Activated naive CD4-positive, alpha-beta T cell treated with Interleukin-2 at 50 U/mL for 16 hours (primary cell): ENCODE data around the gene RFX4.

ENCODE experiments used
- DNase-seq: peaks from one replicate; pipeline ENCODE4 v3.0.0-alpha.2; 2020

Gene RFX4

DNA sequence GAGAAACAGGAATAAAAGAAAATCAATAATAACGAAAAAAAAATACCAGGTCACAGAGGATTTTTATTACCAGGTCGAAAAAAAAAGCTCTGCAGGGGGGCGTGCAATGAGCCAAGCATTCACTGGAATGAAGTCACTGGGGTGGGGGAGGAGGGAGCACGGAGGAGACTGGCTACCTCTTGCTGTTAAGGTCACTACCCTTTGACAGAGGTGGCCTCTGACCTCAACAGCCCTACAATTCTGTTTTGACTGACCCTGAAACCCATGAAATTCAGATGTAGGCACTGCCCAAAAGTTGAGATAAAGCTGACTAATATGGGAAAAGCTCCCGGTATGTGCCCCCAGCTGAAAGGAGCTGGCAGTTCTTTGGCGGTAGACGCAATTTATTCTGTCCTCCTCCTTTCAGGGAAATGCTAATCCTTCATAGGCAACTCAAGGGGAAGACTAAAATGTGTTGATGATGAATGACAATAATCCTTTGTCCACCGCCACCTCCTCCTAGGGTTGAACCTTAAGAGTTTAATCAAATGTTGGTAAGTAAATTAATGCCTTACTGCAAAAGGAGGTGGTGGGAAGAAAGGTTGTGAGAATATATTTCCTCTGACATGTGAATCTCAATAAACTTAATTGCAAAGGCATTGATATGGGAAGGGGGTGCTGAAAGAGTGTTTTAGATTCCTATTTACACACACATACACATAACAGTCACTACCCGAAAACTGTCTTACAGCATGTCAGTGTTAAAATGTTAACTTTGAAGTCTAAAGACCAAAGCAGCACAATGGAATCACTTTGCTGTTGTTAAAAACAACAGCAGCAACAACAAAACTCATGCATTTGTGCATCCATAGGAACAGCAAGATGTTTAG, 185.4 kb downstream of the RFX4 start:
- no peak for DNase-seq

DNA sequence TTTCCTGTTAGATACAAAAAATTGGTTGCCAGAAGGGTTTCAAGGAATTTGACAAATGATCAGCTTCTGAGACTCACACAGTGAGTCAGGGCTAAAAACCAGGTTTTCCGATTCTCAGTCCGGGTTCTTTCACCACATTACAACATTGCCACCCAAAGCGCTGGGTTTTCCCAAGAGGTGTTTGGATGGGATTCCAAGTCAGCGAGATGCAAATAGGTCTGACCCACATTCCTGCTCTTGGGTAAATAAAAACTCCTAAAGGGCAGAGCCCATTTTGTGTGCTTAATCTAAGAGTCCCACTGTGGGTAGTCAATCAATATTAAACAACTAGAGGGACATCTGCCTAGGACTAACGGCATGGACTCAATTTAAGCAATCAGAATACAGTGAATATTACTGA, 186.3 kb downstream of the RFX4 start:
- DNase-seq = no peak

DNA sequence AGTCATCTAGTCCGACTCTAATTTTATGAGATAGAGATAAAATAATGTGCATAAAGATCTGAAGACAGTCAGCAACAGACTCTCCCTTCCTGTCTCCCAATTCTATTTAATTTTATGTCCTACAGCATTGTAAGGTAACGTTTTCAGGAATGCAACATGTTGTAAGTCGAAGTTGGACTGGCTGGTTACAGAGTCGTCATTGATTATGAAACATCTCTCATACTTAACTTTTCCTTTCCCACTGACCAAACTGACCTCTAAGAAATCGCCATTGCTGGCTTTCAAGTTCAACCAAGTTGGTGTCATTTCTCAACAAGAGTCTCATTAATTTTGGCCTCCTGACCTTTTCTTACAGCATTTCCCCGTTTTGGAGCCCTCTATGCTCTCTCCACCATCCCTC, 186.7 kb downstream of the RFX4 start:
- no peak for DNase-seq

DNA sequence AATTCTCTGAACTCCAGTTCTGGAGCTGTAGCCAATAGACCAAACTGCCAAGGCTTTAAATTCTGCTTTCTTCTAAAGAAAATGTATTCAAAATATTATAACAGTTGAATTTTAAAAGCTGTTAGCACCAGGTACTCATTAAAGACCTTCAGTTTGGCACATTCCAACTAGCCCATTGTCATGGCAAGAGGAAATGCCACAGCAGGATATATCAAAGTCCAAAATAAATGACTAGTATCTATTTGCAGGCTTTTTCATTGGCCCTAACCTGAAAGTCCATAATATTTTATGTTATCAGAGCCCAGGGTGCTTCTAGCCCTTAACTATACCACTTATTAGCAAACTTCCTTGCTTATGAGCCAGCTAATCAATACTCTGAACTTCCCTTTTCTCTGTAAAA, 188.6 kb downstream of the RFX4 start:
- DNase-seq = no peak

DNA sequence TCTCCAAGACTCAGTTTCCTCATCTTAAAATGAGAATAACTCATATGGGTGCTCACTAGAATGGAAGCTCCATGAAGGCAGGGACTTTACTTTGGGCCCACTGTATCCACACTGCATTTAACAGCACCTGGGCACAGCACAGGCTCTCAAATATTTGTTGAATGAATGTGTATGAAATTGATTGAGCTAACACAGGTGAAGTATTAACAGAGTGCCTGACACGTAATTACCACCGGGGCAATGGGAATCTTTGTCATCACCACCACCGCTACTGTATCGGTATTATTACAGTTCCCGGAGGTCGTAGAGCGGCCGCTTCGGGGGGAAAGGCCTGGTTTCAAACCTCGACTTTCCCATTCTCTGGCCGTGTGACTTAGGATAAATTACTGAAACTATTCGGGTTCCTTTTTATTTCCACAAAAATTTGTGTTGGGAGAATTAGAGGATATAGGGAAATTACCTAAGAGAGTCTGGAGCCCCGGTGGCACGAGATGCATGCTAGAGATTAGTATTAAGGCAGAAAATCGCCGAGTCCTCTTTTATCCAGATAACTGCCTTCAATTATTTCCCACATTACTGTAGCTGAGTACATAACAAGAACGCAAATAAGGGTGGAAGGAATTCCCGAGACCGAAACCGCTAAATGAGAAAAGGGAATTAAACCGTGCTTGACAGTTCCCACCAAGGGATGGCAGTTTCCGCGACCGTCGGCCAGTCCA, 190.6 kb downstream of the RFX4 start:
- DNase-seq = no peak

DNA sequence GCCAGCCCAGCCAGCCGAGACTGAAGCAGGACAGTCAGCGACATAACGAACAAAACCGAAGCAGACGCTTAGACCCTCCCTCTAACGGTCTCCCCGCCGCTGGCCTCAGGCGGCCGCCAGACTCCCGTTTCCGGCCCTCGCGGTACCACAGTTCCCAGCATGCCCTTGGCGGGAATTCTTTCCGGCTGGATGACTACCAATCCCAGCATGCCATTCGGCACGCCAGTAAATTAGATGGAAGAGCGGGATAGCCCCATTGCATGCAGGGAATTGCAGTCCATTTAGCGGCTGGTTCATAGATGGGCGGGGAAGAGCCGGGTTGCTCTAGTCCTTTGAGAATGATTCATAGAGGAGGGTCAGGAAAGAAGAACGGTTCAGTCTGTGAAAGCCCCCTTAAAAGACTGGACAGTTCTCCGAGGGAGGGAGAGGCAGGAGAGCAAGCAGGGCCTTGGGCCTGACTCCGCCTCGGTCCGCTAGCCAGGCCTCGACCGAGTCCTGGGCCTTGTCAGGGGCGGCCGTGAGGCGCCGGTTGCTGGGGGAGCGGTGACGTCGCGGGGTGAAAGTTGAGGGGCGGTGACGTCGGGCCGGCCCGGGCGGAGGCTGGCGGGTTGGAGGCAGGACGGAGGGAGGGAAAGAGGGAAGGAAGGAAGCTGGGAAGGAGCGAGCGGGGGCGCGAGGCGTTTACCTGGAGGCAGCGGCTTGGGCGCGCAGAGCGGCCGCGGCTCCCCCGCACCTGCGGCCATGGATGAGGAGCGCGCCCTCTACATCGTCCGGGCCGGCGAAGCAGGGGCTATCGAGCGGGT, 191.4 kb downstream of the RFX4 start, which contains the start of gene RIC8B:
Gene RIC8B, plus strand, starts transcription at position 678 of the 803 bp plus-strand sequence. Its CDS starts 64 bp downstream, at position 742.
- DNase-seq = peak; percentile 82

DNA sequence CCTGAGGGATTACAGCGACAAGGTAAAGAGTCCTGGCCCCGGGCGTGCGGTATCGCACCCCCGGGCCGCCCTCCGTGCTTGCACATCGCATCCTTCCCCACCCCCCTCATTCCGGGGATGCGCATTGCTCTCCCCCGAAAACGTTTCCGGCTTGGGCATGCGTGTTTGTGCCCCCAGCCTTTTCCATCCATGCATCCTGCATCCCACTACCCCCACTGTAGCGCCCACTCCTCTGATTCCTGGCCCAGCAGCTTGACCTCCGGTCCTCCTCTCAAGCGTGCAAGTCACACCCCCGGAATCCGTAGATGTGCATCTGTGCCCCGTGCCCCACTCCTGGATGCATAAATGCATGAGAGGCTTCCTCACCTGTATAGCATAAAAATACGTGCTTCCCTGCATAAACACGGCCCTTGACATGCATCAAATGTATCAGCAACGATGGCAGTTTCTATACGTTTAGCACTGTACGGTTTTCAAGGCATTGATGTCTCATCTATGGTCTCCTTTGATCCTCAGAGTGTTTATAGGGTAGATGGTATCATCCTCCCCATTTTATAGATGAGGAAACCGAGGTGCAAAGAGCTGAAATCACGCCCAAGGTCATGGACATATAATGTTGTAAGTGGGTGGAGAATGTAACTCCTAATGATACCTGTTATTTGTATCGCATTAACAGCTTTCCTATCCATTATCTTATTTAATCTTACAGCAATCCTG, 192.2 kb downstream of the RFX4 start:
- DNase-seq = peak; percentile 13

DNA sequence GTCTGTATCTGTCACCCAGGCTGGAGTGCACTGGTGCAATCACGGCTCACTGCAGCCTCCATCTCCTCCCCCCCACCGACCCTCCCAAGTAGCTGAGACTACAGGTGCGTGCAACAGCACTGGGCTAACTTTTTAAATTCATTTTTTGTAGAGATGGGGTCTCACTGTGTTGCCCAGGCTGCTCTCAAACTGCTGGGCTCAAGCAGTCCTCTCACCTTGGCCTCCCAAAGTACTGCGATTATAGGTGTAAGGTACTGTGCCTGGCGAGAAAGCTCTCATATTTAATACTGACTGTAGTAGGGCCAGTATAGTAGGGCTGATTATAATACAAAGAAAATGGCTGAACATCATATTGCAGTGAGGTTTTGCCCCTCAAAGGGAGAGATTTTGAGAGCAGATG, 194.1 kb downstream of the RFX4 start:
- DNase-seq = no peak

DNA sequence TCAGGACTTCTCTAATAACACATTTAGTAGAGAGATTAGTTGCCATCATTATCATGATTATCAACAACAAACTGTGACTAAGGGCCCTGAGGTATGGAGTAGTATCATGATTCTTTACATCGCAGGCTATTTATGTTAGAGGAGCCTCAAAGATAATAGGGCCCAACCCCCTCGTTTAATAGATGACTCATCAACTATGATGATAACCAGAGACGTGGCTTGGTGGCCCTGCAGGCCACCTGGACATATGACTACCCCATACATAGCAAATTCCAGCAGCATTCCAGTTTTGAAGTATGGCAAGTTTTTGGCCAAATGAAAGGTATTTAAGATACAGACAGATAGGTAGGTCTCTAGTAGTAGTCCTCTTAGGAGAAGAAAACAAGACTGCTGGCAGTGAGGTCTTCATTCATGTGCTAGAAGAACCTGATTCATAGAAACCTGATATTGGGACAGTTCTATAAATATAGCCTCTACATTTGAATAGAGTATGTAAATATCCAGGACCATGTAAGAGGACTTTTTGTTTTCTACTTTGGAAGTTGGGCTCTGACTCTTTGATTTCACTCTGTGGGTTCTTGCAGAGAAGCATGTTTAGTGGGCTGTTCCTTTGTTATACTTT, 197.3 kb downstream of the RFX4 start:
- DNase-seq = no peak

DNA sequence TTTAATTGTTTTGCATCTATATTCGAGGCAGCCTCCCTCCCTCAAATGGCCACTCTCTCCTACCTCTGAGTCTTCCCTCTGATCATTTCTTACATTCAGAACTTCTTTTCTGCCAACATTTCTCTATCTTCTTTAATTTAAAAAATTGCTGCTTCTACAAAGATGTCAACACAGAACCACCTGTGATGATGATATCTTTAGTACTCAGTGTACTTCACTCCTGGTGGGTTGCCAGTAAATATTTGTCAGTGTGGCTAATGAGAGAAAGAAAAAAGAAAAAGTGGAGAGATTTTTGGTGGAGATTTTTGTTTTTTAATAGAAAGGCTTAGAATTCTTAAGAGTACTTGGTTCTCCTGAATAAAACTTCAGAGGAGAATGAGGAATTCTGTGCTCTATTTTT, 199.8 kb downstream of the RFX4 start:
- DNase-seq = no peak

DNA sequence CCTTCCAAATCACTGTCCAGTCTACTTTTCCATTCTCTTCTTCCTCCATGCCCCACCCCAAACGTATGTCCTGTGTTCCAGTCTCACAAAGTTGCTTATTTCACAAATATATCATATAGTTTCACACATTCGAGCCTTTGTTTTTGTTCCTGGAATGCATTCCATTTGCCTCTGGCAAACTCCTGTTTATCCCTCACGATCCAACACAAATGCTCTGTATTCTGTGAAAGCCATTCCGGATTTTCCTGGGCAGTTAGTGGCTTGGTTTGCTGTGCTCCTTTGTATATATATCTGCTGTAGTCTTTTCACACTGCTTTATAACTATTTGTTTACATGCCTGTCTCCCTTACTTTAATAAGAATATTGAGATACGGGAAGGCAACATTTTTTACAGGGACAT, 200.7 kb downstream of the RFX4 start:
- no peak for DNase-seq

DNA sequence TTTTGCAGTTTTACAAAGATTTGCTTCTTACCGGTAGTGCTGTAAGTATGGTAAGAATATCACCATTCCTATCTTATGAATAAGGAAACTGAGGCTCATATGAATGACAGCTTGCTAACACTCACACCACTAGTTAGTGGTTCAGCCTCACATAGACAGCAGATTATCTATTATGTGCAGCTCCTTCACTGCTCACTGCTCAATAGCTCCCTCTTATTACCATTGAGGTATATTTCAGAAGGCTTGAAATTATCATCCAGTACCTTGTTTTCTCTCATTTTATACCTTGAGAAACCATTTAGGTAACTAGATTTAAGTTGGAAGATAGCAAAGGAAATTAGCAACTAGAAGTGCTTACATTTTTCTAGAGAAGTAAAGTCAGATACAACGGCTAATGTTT, 207.2 kb downstream of the RFX4 start:
- DNase-seq = no peak

DNA sequence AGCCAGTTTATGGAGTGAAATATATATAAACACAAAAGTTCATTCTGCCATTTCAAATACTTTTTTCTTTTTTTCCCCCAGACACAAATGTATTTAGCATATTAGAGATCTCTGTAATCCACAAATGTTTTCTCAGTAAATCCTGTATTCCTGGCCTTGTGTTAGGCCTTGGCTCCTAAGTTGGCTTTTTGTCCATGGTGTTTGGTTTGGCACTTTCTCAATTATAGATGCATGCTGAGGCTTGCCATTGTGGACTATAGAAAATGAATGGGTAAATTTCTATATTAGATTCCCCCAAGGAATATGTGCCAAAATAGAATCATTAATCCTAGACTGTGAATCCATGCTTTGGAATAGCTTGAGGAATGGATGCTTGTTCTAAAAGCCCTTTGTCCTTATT, 208.7 kb downstream of the RFX4 start:
- DNase-seq = no peak

DNA sequence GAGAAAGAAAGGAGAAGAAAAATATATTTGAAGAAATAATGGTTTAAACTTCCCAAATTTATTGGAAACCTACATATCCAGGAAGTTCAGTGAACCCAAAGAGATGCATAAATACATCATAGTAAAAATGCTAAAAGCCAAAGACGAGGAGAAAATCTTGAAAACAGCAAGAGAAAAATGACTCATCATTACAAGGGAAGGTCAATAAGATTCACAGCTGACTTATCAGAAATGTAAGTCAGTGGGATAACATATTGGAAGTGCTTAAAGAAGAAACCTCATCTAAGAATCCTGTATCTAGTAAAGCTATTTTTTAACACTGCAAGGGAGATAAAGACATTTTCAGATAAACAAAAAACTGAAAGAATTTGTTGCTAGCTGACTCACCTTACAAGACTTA, 211.6 kb downstream of the RFX4 start:
- no peak for DNase-seq

DNA sequence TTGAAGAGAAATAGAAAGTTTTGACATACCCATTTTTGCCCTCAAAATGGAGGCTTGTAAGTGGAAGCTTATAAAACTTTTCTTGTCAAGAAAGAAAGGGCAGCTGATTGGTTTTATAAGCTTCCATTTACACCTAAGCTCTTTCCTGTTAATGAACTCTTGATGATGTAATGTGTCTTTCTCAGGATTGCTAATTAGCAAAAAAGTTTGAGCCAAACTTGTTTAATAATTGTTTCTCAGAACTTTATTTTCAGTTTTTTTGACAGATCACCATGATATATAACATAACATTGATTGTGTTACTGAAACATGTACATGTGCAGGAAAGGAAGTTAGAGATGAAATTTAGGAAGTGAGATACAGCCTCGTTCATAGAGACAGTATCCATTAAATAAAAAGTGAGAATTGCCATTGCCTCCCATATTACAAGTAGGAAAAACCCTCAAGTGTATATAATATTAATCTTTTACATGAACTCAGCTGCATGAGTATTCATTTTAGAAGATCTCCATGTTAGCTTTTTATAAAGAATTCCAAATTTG, 218.4 kb downstream of the RFX4 start:
- no peak for DNase-seq

DNA sequence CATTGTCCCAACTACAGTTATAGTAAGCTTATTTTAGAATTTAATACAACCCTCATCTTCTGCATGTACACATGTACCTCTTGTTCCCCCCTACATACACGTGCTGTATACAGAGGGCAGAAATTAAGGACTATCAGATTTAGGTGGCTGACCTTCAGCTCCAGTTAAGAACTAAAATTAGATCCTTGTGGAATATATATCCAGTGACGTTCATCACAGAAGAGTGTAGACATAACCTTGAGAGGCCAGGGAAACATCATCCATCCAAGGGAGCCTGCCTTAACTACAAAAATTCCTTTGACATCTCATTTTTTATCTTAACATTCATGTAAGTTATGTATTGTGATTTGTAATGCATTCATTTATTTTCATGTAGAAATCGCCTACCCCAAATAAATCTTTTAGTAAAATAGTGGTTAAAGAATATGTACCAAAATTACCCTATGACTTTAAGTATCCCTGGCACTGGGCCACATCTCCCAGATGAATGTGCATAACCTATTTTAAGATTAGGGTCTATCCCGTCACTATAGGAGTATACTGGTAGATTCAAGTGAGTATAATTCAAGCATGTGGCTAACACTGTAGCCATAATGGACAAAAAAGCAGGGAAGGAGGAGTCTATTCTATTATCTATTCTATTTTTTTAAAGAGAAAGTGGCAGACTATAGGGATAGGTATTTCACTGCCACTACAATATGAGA, 219.2 kb downstream of the RFX4 start:
- DNase-seq = no peak

DNA sequence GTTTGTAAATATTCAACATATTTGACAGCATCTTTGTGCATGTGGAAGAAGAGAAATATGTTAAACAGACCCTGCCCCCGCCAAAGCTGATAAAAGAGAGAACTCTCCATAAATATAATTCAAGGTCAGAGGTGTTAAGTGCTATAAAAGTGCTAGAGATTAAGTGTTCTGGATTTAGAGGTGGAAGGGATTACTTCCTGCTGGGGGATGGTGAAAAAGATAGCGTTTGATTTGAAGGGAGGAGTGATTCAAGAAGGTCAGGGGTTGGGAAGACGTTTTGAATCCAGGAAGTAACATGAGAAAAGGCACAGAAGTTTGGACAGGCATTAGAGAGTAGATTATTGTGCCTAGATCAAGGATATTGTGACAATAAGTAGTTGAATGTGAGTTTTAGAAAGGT, 221.9 kb downstream of the RFX4 start:
- no peak for DNase-seq
